Kidney tubule cell (primary cell): ENCODE data around the gene PKM.

Source experiments
- DNase-seq: peaks from one replicate; pipeline ENCODE4 v3.0.0-alpha.2; 2018; ENCODE audit warnings: low spot score

Gene PKM

GRCh38 chr15:72235298-72235697 is 4.3 kb upstream of the PKM start:
- DNase-seq: no peak

GRCh38 chr15:72233769-72234168 is 2.8 kb upstream of the PKM start:
- DNase-seq: no peak

GRCh38 chr15:72231833-72232478 is 966 bp upstream of the PKM start:
- DNase-seq: peak; percentile 81

- DNase-seq: peak; percentile 94
These were observed 559 bp downstream of the PKM start for GRCh38 chr15:72230197-72231065.

GRCh38 chr15:72229947-72230196 is 1.1 kb downstream of the PKM start:
- no peak for DNase-seq

- DNase-seq: peak; percentile 39
These were observed 1.7 kb downstream of the PKM start for GRCh38 chr15:72229076-72229946.

GRCh38 chr15:72227720-72228119 is 3.3 kb downstream of the PKM start:
- no peak for DNase-seq

- peak; percentile 92 for DNase-seq
These were observed 3.8 kb downstream of the PKM start for GRCh38 chr15:72227192-72227586.

GRCh38 chr15:72223278-72223677 is 7.7 kb downstream of the PKM start:
- DNase-seq: no peak

- DNase-seq: peak; percentile 80
These were observed 8.6 kb downstream of the PKM start for GRCh38 chr15:72222393-72222792.

GRCh38 chr15:72220687-72221086 is 10.3 kb downstream of the PKM start:
- no peak for DNase-seq

- DNase-seq: no peak
These were observed 13.8 kb downstream of the PKM start for GRCh38 chr15:72217216-72217615.

- no peak for DNase-seq
These were observed 14.9 kb downstream of the PKM start for GRCh38 chr15:72216079-72216478.

GRCh38 chr15:72207558-72208085 is 23.4 kb downstream of the PKM start:
- no peak for DNase-seq

GRCh38 chr15:72206677-72207000 is 24.4 kb downstream of the PKM start:
- no peak for DNase-seq

- no peak for DNase-seq
These were observed 24.9 kb downstream of the PKM start for GRCh38 chr15:72205896-72206676.

- no peak for DNase-seq
These were observed 25.7 kb downstream of the PKM start for GRCh38 chr15:72205273-72205672.

GRCh38 chr15:72203507-72203837 is 27.5 kb downstream of the PKM start:
- DNase-seq: peak; percentile 95

- no peak for DNase-seq
These were observed 28.0 kb downstream of the PKM start for GRCh38 chr15:72202801-72203506.

- DNase-seq: no peak
These were observed 28.7 kb downstream of the PKM start for GRCh38 chr15:72202302-72202701.

- no peak for DNase-seq
These were observed 29.5 kb downstream of the PKM start for GRCh38 chr15:72201391-72201921.
